ENCODE data around the gene PPM1J.

DNA sequence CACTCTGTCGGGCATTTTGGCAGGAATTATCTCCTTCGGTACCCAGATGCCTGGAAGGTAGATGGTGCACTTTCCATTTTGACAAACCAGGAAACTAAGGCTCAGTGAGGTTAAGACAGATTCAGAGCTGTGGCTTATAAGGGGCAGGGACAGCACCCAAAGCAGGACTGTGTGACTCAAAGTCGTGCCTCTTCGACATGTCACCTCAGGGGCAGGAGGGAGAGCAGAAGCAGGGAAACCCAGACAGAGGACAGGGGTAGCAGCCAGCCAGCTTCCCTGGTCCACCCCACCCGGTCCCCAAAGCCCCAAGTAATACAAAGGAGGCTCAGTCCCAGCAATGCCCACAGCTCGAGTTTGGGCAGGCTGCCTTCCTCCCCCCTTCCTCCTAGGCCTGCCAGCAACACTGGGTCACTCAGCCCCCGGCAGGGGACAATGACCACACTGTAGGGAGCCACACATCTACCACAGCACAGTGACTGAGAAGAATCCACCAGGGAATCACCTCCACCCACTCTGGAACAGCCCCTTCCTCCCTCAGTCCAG is 10.7 kb downstream of the PPM1J start:
- no peak for TF ChIP-seq POLR2A (IDR thresholded peaks at IDR 0.05)
- TF ChIP-seq, protein P1, sequence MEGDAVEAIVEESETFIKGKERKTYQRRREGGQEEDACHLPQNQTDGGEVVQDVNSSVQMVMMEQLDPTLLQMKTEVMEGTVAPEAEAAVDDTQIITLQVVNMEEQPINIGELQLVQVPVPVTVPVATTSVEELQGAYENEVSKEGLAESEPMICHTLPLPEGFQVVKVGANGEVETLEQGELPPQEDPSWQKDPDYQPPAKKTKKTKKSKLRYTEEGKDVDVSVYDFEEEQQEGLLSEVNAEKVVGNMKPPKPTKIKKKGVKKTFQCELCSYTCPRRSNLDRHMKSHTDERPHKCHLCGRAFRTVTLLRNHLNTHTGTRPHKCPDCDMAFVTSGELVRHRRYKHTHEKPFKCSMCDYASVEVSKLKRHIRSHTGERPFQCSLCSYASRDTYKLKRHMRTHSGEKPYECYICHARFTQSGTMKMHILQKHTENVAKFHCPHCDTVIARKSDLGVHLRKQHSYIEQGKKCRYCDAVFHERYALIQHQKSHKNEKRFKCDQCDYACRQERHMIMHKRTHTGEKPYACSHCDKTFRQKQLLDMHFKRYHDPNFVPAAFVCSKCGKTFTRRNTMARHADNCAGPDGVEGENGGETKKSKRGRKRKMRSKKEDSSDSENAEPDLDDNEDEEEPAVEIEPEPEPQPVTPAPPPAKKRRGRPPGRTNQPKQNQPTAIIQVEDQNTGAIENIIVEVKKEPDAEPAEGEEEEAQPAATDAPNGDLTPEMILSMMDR (IDR thresholded peaks at IDR 0.05), result no peak
